ENCODE data around the gene FOXO1. TPM values are rescaled to one million over a fixed set of nuclear protein-coding genes. Genes with fewer than 3 reads are reported as not detected.

Gene FOXO1
- total RNA-seq, 1 donor from 2014 or later, result 37.6 TPM

- intact Hi-C loops (cut with micrococcal nuclease), result no loop called here
These were observed 110.0 kb downstream of the FOXO1 start for GRCh38 chr13:40556453-40556852.

- intact Hi-C loops (cut with micrococcal nuclease), result loop anchor here (5.0 kb wide), 1 partner anchor 66 kb away; no protein-coding TSS in a partner anchor
These were observed 113.1 kb downstream of the FOXO1 start for GRCh38 chr13:40553356-40553755.

DNA sequence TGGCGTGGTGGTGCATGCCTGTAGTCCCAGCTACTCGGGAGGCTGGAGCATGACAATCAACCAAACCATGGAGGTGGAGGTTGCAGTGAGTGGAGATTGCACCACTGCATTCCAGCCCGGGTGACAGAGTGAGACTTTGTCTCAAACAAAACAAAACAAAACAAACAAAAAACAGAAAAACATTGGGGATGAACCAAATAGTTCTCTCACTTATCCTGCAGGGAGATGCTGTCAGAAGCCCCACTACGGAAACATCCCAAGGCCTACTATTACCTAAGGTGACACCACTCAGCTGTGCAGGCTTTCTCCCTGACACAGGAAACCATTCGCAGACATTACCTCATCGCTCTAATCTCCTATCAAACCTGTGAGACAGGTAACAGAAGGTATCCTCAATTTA, 113.5 kb downstream of the FOXO1 start:
- intact Hi-C loops (cut with micrococcal nuclease), result loop anchor here (5.0 kb wide), 1 partner anchor 66 kb away; no protein-coding TSS in a partner anchor

- intact Hi-C loops (cut with micrococcal nuclease), result loop anchor here (5.0 kb wide), 1 partner anchor 63 kb away; no protein-coding TSS in a partner anchor
These were observed 116.3 kb downstream of the FOXO1 start for GRCh38 chr13:40550130-40550529.

- intact Hi-C loops (cut with micrococcal nuclease), result loop anchor here (5.0 kb wide), 1 partner anchor 62 kb away; no protein-coding TSS in a partner anchor
These were observed 116.8 kb downstream of the FOXO1 start for GRCh38 chr13:40549500-40550094.

DNA sequence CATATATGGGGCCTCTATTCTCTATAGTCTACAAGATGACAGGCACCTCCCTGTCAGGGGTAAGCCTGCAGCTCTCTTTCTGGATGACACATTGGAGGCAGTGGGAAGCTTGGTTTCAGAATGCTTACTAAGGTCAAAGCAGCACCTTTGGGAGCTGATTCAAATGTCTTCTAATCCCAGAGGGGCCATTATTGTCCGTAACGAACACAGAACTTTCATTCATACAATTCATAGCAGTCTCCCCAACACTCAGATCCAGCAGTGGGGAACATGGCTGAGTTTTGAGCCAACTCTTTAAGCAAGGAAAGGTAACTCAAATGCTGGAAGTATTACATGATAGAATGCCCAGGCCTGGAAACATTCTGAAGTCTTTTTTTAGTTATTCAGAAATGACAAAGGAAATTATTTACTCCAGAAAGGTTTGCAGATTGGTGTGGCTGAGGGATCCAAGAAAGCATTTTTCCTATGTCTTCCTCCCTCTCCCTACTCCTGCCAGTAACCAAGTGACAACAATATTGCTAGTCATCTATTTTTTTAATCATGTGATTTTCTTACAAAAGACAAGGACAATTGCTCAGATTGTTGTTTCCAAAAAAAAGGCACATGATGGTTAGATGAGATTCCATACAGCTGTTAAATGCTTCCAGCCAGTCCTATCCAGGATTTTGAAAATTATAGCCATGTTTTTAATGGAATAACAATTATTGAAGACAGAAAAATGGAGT, 118.7 kb downstream of the FOXO1 start:
- intact Hi-C loops (cut with micrococcal nuclease), result no loop called here

- intact Hi-C loops (cut with micrococcal nuclease), result no loop called here
These were observed 120.4 kb downstream of the FOXO1 start for GRCh38 chr13:40546047-40546446.

GRCh38 chr13:40540328-40541044, 126.0 kb downstream of the FOXO1 start:
- intact Hi-C loops (cut with micrococcal nuclease), result no loop called here

DNA sequence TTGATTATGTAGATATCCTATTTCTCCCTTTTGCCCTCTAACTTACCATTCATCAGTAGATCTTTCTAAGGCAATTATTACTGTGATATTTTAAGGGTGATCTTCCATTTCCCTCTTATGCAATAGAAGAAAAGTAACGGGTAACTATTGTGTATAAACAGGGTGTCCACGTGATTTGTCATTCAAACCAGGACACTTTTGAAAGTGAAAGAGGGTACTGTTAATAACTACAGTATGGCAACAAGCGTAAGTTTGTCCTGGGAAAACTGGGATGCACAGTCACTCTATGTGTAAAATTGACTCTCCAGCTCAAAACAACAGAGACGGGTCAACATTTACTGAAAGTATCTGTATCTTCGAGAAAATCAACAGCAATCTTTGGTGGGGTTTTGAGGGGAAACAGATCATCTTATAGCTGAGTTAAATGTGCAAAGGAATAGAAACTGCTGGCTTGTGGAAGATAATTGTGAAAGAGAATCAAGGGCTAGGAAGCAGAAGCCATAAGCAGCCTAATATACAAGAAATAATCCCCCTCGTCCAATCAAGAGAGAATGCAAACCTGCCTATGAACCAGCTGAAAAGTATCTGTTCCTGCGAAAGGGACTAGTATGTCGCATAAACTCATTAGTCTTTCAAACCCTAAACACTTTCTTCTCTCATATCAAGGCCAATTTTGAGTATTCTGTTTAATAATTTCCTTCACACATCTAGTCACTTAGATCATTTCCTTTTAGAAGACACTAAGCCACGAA, 126.7 kb downstream of the FOXO1 start:
- intact Hi-C loops (cut with micrococcal nuclease), result no loop called here

DNA sequence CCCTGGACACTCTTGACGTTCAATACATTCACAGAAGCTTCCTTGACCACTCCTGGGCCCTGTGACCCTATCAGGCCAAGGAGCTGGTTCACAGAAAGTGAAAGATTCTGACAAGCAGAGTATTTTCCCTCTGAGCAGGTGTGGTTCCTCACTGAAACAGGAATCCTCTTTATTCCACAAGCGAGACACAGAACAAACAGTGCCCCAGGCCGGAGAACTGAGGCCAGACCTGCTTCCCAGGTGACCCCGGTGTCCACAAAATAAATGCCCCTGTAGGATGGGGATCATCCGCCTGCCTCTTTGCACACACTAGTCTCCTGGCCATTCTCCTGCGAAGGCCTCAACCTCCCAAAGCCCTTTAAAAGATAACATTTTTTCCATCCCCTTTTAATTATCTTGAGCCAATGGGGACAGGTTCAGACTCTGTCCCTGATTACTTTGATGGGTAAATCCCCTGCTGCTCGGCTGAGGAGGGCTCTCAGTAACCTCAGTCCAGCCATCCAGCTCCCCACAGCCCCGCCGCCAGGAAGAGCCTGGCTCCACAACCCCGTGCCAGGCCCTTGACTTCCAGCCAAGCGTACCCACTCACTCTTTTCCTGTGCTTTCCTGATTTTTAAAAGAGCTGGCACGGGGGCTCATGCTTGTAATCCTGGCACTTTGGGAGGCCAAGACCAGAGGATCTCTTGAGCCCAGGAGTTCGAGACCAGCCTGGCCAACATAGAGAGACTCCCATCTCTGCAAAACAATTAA, 129.1 kb downstream of the FOXO1 start:
- intact Hi-C loops (cut with micrococcal nuclease), result no loop called here

DNA sequence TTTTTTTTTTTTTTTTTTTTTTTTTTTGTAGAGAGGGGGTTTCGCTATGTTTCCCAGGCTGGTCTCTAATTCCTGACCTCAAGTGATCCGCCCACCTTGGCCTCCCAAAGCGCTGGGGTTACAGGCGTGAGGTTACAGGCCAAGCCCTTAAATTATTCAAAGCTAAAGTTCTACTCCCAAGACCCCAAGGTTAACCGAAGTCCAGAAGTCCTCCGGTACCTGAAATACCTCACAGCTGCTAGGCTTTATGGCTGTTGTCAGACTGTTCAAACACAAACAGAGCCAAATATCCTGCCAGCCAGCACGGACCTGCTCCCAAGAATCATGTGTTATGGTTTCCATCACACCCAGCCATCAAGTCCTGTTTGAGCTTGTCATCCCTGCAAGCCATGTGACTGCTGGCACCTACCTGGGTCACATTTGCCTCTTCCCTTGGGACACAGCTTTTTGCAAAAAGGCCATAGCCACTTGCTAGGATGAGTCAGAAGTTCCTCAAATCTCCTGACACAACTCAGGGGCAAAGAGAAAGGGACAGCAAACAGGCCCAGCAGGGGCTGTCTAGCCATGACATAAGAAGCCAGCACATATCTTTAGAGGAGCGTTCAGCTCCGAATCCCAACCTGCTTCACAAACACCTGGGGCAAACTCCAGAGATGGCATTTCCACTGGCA, 129.9 kb downstream of the FOXO1 start:
- intact Hi-C loops (cut with micrococcal nuclease), result no loop called here

DNA sequence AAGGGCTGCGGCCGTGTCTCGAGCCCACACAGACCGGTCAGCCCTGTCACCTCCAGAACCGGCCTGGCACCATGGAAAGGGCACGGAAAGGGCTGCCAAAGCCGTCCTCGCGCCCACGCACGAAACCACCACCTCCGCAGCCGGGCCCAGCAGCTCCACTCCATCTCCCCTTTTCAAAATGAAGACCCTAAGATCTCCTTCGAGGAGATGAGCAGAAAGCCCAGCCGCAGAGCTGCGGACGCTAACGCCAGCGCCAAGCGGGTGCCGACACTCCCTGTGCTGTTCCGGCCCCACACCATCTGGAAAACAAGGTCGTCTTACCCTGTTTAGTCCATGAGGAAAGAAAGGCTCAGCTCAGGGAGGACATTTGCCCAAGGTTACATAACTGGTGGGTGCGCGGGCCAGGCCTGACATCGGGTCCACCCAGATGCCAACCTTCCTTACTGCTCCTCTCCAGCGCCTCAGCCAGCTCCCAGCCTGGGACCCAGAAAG, 131.1 kb downstream of the FOXO1 start:
- intact Hi-C loops (cut with micrococcal nuclease), result no loop called here

DNA sequence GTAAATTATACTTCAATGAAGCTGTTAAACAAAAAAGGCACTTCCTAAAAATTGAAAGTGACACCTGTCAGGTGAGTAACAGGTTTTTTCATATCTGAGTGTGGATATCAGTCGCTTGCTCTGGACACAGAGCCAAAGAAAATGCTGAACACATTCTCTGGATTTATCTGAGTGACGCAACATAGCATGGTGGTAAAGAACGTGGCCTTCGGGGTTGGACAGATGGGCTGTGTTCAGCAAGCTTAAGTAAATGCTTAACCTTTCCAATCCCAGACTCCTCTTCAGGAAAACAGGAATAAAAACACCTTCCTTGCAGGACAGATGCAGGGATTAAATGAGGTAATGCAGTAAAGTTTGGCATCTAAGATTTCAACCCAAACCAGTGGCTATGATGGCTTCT, 132.0 kb downstream of the FOXO1 start:
- intact Hi-C loops (cut with micrococcal nuclease), result loop anchor here (5.0 kb wide), 1 partner anchor 467 kb away; no protein-coding TSS in a partner anchor

- intact Hi-C loops (cut with micrococcal nuclease), result loop anchor here (5.0 kb wide), 1 partner anchor 466 kb away; no protein-coding TSS in a partner anchor
These were observed 133.4 kb downstream of the FOXO1 start for GRCh38 chr13:40533072-40533471.

GRCh38 chr13:40530961-40531360, 135.5 kb downstream of the FOXO1 start:
- intact Hi-C loops (cut with micrococcal nuclease), result loop anchor here (5.0 kb wide), 1 partner anchor 464 kb away; no protein-coding TSS in a partner anchor

GRCh38 chr13:40528881-40529280, 137.6 kb downstream of the FOXO1 start:
- intact Hi-C loops (cut with micrococcal nuclease), result no loop called here

GRCh38 chr13:40527914-40528313, 138.5 kb downstream of the FOXO1 start:
- intact Hi-C loops (cut with micrococcal nuclease), result no loop called here

- intact Hi-C loops (cut with micrococcal nuclease), result no loop called here
These were observed 144.2 kb downstream of the FOXO1 start for GRCh38 chr13:40522282-40522681.

DNA sequence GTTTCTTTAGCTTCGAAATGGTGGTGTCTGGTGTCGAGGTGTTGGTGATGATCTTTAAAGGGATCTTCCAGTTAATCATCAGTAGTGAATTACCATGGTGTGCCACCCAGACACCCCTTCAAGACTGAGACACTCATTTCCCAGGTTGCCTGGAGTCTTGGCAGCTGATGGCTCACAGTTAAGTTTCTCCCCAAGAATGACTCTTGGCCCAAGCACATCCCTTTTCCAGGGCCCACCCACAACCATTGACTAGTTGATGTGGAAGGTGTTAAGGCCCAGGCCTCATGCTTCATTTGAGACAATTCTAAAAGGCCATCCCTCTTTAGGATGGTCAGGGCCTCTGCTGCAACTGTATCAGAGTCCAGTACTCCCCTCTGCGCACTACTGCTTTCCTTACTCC, 145.5 kb downstream of the FOXO1 start:
- intact Hi-C loops (cut with micrococcal nuclease), result no loop called here

GRCh38 chr13:40519637-40520036, 146.8 kb downstream of the FOXO1 start:
- intact Hi-C loops (cut with micrococcal nuclease), result no loop called here
